Mucosa of stomach (tissue), 1 donor: ENCODE data around the gene RNF25.
"Not testable (repeated sequence)": the region's sequence is repeated elsewhere in the genome, so short reads cannot be mapped to it uniquely, and the experiment has no call there.

ENCODE experiments used
- H3K27me3 ChIP-seq: one replicate; pipeline ENCODE4 v1.7.0; 2013; ENCODE audit warnings: mild to moderate bottlenecking, low read length; ENCODE audit not compliant: control insufficient read depth, insufficient read depth
- H3K36me3 ChIP-seq: one replicate; pipeline ENCODE4 v1.7.0; 2013; ENCODE audit warnings: low read length; ENCODE audit not compliant: control insufficient read depth, insufficient read depth
- H3K4me1 ChIP-seq: one replicate; pipeline ENCODE4 v1.7.0; 2013; ENCODE audit warnings: mild to moderate bottlenecking, low read length; ENCODE audit not compliant: control insufficient read depth, insufficient read depth
- H3K4me3 ChIP-seq: one replicate; pipeline ENCODE4 v1.7.0; 2013; ENCODE audit warnings: low read length
- H3K9ac ChIP-seq: one replicate; pipeline ENCODE4 v1.7.0; 2013; ENCODE audit warnings: mild to moderate bottlenecking, low read length, moderate library complexity
- H3K9me3 ChIP-seq: one replicate; pipeline ENCODE4 v1.7.0; 2013; ENCODE audit warnings: mild to moderate bottlenecking, low read length, moderate library complexity; ENCODE audit not compliant: control insufficient read depth
- donor health status: Pancreatic carcinoma.

Gene RNF25

GRCh38 chr2:218709908-218710307, 38.1 kb upstream of the RNF25 start:
- no peaks in the 10 kb centered on the region for H3K9me3 ChIP-seq
- H3K27me3 ChIP-seq: no peaks in the 10 kb centered on the region
- no peaks in the 10 kb centered on the region for H3K36me3 ChIP-seq
- H3K4me3 ChIP-seq: peak overlapping the region; percentile 51
- H3K9ac ChIP-seq: peak overlapping the region; percentile 36
- peaks cover 20% of the 10 kb centered on the region for H3K4me1 ChIP-seq

DNA sequence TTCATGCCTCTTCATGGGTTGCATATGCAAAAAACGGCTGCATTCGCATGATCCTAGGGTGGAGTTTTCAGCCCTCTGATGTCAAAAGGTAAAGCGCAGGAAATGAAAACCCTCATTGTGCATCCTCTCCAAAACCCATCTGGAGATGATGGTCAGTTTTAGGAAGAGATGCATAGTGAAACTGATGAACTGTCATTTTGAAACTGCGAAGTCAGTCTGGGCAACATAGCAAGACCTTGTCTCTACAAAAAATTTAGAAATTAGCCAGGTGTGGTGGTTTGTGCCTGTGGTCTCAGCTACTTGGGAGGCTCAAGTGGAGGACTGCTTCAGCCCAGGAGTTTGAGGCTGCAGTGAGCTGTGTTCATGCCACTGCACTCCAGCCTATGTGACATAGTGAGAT, 36.3 kb upstream of the RNF25 start:
- Histone ChIP-seq H3K9me3 (no peaks in the 10 kb centered on the region), H3K36me3 (no peaks in the 10 kb centered on the region)

DNA sequence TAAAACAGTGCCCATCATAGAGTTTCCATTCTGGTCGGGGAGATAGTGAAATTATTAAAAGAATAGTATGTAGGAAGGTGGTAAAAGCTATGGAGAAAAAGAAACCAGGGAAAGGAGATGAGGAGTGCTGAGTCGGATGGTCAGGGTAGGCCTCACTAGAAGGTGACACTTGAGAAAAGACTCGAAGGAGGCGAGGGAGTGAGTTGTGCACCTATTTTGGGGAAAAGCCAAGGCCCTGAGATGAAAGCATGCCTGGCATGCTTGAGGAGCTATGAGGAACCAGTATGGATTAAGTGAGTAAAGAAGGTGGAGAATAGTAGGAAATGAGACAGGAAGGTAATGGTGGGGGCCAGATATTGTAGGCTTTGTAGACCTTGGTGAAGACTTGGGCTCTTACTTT, 31.5 kb upstream of the RNF25 start:
- no peaks in the 10 kb centered on the region for H3K9me3 ChIP-seq
- no peaks in the 10 kb centered on the region for H3K36me3 ChIP-seq
- no peak overlapping the region for H3K4me3 ChIP-seq
- H3K4me1 ChIP-seq: no peaks in the 10 kb centered on the region
- no peaks in the 10 kb centered on the region for H3K27me3 ChIP-seq
- no peak overlapping the region for H3K9ac ChIP-seq

More for the DNA sequence above, 36.3 kb upstream of the RNF25 start:
- H3K4me1 ChIP-seq: peaks cover 14% of the 10 kb centered on the region
- H3K9ac ChIP-seq: no peak overlapping the region
- H3K27me3 ChIP-seq: no peaks in the 10 kb centered on the region
- H3K4me3 ChIP-seq: no peak overlapping the region

GRCh38 chr2:218701806-218702205, 30.0 kb upstream of the RNF25 start:
- H3K36me3 ChIP-seq: no peaks in the 10 kb centered on the region

GRCh38 chr2:218698885-218699284, 27.1 kb upstream of the RNF25 start:
- Histone ChIP-seq H3K36me3 (no peaks in the 10 kb centered on the region), H3K4me3 (no peak overlapping the region), H3K9ac (no peak overlapping the region), H3K9me3 (no peaks in the 10 kb centered on the region), H3K27me3 (no peaks in the 10 kb centered on the region), H3K4me1 (no peaks in the 10 kb centered on the region)

More at GRCh38 chr2:218701806-218702205, 30.0 kb upstream of the RNF25 start:
- Histone ChIP-seq H3K4me1 (no peaks in the 10 kb centered on the region), H3K4me3 (no peak overlapping the region), H3K9me3 (no peaks in the 10 kb centered on the region), H3K27me3 (no peaks in the 10 kb centered on the region), H3K9ac (no peak overlapping the region)

GRCh38 chr2:218694405-218695145, 22.8 kb upstream of the RNF25 start:
- Histone ChIP-seq H3K4me3 (no peak overlapping the region), H3K36me3 (peaks cover 8% of the 10 kb centered on the region), H3K27me3 (no peaks in the 10 kb centered on the region), H3K9ac (no peak overlapping the region), H3K4me1 (no peaks in the 10 kb centered on the region), H3K9me3 (no peaks in the 10 kb centered on the region)

DNA sequence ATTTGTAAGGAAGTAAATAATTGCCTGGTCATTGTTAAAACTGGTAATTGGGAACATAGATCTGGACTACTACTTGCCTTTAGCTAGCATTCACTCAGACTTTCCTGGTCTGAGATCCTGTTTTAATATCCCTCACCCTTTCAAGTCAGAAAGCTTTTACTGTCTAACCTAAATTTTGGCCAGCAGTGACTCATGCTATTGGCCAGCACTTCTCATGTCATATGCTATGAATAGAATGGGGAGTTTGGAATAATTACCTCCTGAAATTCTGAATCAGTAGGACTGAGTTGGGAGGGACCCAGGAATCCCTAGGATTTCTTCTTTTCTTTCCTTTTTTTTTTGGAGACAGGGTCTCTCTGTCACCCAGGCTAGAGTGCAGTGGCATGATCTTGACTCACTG, 19.4 kb upstream of the RNF25 start:
- Histone ChIP-seq H3K36me3 (peaks cover 8% of the 10 kb centered on the region), H3K4me1 (no peaks in the 10 kb centered on the region), H3K4me3 (no peak overlapping the region)

GRCh38 chr2:218687400-218688060, 15.7 kb upstream of the RNF25 start:
- not testable (repeated sequence) for H3K9me3 ChIP-seq, H3K27me3 ChIP-seq, H3K4me1 ChIP-seq, H3K4me3 ChIP-seq, H3K36me3 ChIP-seq, H3K9ac ChIP-seq

More for the DNA sequence above, 19.4 kb upstream of the RNF25 start:
- H3K27me3 ChIP-seq: no peaks in the 10 kb centered on the region
- H3K9me3 ChIP-seq: no peaks in the 10 kb centered on the region
- H3K9ac ChIP-seq: no peak overlapping the region

GRCh38 chr2:218680061-218680460, 8.3 kb upstream of the RNF25 start:
- H3K4me3 ChIP-seq: no peak overlapping the region
- H3K36me3 ChIP-seq: peaks cover 7% of the 10 kb centered on the region
- H3K4me1 ChIP-seq: no peaks in the 10 kb centered on the region
- no peaks in the 10 kb centered on the region for H3K27me3 ChIP-seq
- H3K9ac ChIP-seq: no peak overlapping the region
- no peaks in the 10 kb centered on the region for H3K9me3 ChIP-seq

DNA sequence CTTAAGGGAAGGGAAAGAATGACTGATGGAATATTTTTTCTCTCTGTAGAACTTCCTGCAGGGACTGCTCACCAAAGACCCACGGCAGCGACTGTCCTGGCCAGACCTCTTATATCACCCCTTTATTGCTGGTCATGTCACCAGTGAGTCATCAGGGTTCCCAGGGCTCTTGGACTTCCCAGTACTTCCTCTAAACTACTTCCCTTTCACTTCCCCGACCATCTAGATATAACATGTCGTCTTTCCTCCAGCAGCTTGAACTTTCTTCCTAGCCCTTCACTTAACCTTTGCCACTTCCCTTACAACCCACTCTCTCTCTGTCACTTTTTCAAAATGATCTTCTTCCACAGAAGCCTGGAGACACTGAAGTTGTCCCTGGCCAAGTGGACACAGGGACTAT, 7.3 kb upstream of the RNF25 start:
- H3K4me3 ChIP-seq: no peak overlapping the region
- H3K36me3 ChIP-seq: peaks cover 7% of the 10 kb centered on the region
- H3K9ac ChIP-seq: no peak overlapping the region
- H3K27me3 ChIP-seq: no peaks in the 10 kb centered on the region
- no peaks in the 10 kb centered on the region for H3K9me3 ChIP-seq
- no peaks in the 10 kb centered on the region for H3K4me1 ChIP-seq

- H3K36me3 ChIP-seq: peaks cover 3% of the 10 kb centered on the region
- H3K4me1 ChIP-seq: peaks cover 3% of the 10 kb centered on the region
- H3K9ac ChIP-seq: peak overlapping the region; percentile 67
- H3K9me3 ChIP-seq: no peaks in the 10 kb centered on the region
- peak overlapping the region; percentile 86 for H3K4me3 ChIP-seq
- no peaks in the 10 kb centered on the region for H3K27me3 ChIP-seq
These were observed 627 bp downstream of the RNF25 start for GRCh38 chr2:218671097-218671653.

DNA sequence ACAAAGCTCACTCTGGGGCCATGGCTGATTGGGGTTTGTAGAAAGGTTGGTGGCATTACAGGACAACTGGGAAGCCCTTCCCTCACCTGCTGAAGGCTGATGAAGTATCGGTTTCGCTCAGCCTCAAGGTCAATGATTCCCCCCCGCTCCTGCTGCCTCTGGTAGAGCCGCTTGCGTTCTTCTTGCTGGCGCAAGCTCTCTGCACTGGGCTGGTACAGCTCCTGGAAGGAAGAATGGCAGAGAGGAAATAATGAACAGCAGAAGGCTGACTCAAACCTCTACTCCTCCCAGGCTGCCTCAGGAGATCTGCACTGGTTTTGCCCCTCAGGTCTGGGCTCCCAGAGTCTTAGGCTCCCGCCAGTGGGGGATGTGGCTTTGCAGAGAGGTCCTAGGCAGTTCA, 7.1 kb downstream of the RNF25 start:
- peaks cover 16% of the 10 kb centered on the region for H3K36me3 ChIP-seq
- H3K27me3 ChIP-seq: no peaks in the 10 kb centered on the region
- H3K4me1 ChIP-seq: no peaks in the 10 kb centered on the region
- no peaks in the 10 kb centered on the region for H3K9me3 ChIP-seq
- no peak overlapping the region for H3K4me3 ChIP-seq
- H3K9ac ChIP-seq: no peak overlapping the region
